B cell (primary cell): ENCODE data around the gene RNF166. TPM values are rescaled to one million over a fixed set of nuclear protein-coding genes. Genes with fewer than 3 reads are reported as not detected.

Source experiments
- ATAC-seq: fragments of 200-7000 bp; cut with Tn5 transposase; one replicate; pipeline ENCODE4 v1.10.0; 2021; ENCODE audit warnings: low read depth, mild to moderate bottlenecking, moderate number of reproducible peaks, moderate library complexity
- CTCF ChIA-PET: fragments of 350-600 bp; sonication (Branson Sonifier 250); formaldehyde crosslinking; loops from one replicate; lab custom pipeline; 2021; ENCODE audit warnings: antibody characterized with exemption, inconsistent platforms; lab: Charles Lee
- POLR2A ChIA-PET: fragments of 350-600 bp; sonication (Branson Sonifier 250); formaldehyde crosslinking; loops from one replicate; lab custom pipeline; 2021; ENCODE audit warnings: antibody characterized with exemption; lab: Charles Lee
- DNase-seq: peaks from one replicate; pipeline ENCODE4 v3.0.0; 2013
- H2AFZ ChIP-seq: 2 replicates; pipeline ENCODE4 v1.6.1; 2012; ENCODE audit warnings: mild to moderate bottlenecking, low read depth, low read length; ENCODE audit not compliant: insufficient read depth, poor library complexity, severe bottlenecking
- H3K27ac ChIP-seq, 2 donors: 1 replicate in 1 of 2; 2 replicates in 1 of 2; pipeline ENCODE4 v1.5.1; 2012 to 2013; ENCODE audit warnings: low read length in 2 of 2, mild to moderate bottlenecking in 2 of 2, moderate library complexity in 1 of 2
- H3K27me3 ChIP-seq, 4 experiments: fragments of 200-600 bp in 1 of 4; sonication (generic) in 1 of 4; replicated peaks in 1 of 4; 1 replicate in 2 of 4; 2 replicates in 2 of 4; pipeline versions ENCODE4 v1.6.1 to v1.7.0; 2013 to 2016; ENCODE audit warnings: low read length in 3 of 4, mild to moderate bottlenecking in 2 of 4, mixed read lengths in 1 of 4, moderate library complexity in 1 of 4; ENCODE audit not compliant: insufficient read depth in 4 of 4, control insufficient read depth in 3 of 4; ENCODE audit errors: control extremely low read depth in 1 of 4
- H3K36me3 ChIP-seq, 2 experiments: replicated peaks in 1 of 2; 1 replicate in 1 of 2; 2 replicates in 1 of 2; pipeline versions ENCODE4 v1.6.1 to v1.7.1; 2013; ENCODE audit warnings: low read length in 1 of 2; ENCODE audit not compliant: insufficient read depth in 2 of 2, control insufficient read depth in 1 of 2; ENCODE audit errors: control extremely low read depth in 1 of 2, extremely low read depth in 1 of 2
- H3K4me1 ChIP-seq, 2 donors: fragments of 200-600 bp in 1 of 2; sonication (generic) in 1 of 2; 1 replicate in 1 of 2; 2 replicates in 1 of 2; pipeline versions ENCODE4 v1.5.1 to v1.6.1; 2013 to 2017; ENCODE audit warnings: low read length in 2 of 2; ENCODE audit not compliant: control insufficient read depth in 2 of 2, insufficient read depth in 2 of 2
- H3K4me2 ChIP-seq: replicated peaks from 2 replicates; pipeline ENCODE3; 2012; ENCODE audit warnings: mild to moderate bottlenecking, low read depth, low read length; ENCODE audit not compliant: poor library complexity, severe bottlenecking
- H3K4me3 ChIP-seq, 5 experiments: fragments of 200-600 bp in 1 of 5; sonication (generic) in 1 of 5; 1 replicate in 3 of 5; 2 replicates in 2 of 5; pipeline versions ENCODE4 v1.5.1 to v1.7.0; 2011 to 2016; ENCODE audit warnings: low read length in 4 of 5, mild to moderate bottlenecking in 4 of 5, low read depth in 2 of 5, control low read depth in 1 of 5, moderate library complexity in 1 of 5; ENCODE audit not compliant: insufficient read depth in 1 of 5; ENCODE audit errors: control extremely low read depth in 1 of 5, extremely low read depth in 1 of 5
- H3K79me2 ChIP-seq: fragments of 200-600 bp; sonication (generic); one replicate; pipeline ENCODE4 v1.6.0; 2016; ENCODE audit warnings: low read length; ENCODE audit not compliant: control insufficient read depth, insufficient read depth
- H3K9ac ChIP-seq: fragments of 200-600 bp; sonication (generic); 2 replicates; pipeline ENCODE4 v1.6.1; 2017; ENCODE audit warnings: mild to moderate bottlenecking, low read length, moderate library complexity
- H3K9me3 ChIP-seq, 3 donors: one replicate each; pipeline versions ENCODE4 v1.6.1 to v1.7.1; 2013; ENCODE audit warnings: low read length in 2 of 3; ENCODE audit not compliant: control insufficient read depth in 2 of 3, insufficient read depth in 1 of 3; ENCODE audit errors: control extremely low read depth in 1 of 3
- H4K20me1 ChIP-seq: 2 replicates; pipeline ENCODE4 v1.6.0; 2012; ENCODE audit warnings: mild to moderate bottlenecking, low read length; ENCODE audit not compliant: insufficient read depth, control insufficient read depth, poor library complexity, severe bottlenecking
- H3K27ac Mint-ChIP-seq: one replicate; pipeline ENCODE4 v1.8.0; 2021; ENCODE audit warnings: mixed read lengths
- H3K27me3 Mint-ChIP-seq: one replicate; pipeline ENCODE4 v1.8.0; 2021; ENCODE audit warnings: mixed read lengths
- H3K4me1 Mint-ChIP-seq: one replicate; pipeline ENCODE4 v1.8.0; 2021; ENCODE audit warnings: mixed read lengths
- H3K4me3 Mint-ChIP-seq: one replicate; pipeline ENCODE4 v1.8.0; 2021; ENCODE audit warnings: mixed read lengths
- H3K9me3 Mint-ChIP-seq: one replicate; pipeline ENCODE4 v1.8.0; 2022; ENCODE audit warnings: mixed read lengths; ENCODE audit not compliant: insufficient read depth
- EZH2 ChIP-seq: IDR thresholded peaks from 2 replicates; pipeline ENCODE4 v1.6.1; 2012; ENCODE audit warnings: borderline replicate concordance, low read depth, mild to moderate bottlenecking, moderate library complexity, low read length; ENCODE audit not compliant: insufficient read depth, poor library complexity, severe bottlenecking
- WGBS: methylation state at CpG from one replicate; pipeline ENCODE4 v1.1.5; 2013; ENCODE audit warnings: missing lambda C conversion rate; ENCODE audit not compliant: insufficient coverage; 5-methylcytosine and 5-hydroxymethylcytosine counted together
- intact Hi-C: fragments of 100-400 bp; cut with micrococcal nuclease; formaldehyde crosslinking; loops from one replicate; pipeline ENCODE4 v1.10.0; 2022
- polyA plus RNA-seq: library from polyadenylated mRNA; depleted of rRNA; stranded (reverse); fragments of >200 nt; gene quantifications from 2 replicates; pipeline ENCODE4 v1.2.3, GENCODE V29; 2012
- total RNA-seq, 2 donors: library from RNA; stranded (reverse); fragments of 120-200 nt in 1 of 2; gene quantifications; 1 replicate in 1 of 2; 2 replicates in 1 of 2; pipeline versions ENCODE4 v1.2.3 to v1.2.4, GENCODE V29; 2013 to 2022
- TF ChIP-seq, protein P1 (sequence below): fragments of 200-600 bp; IDR thresholded peaks from one replicate; pipeline ENCODE4 v1.8.0; 2022; ENCODE audit warnings: antibody characterized with exemption, mild to moderate bottlenecking

RNF166 gene
- total and polyA plus RNA-seq, 2 donors (not counting 1 experiment from before 2014, with no cell fraction given) = 64.1 to 65.0 TPM

DNA sequence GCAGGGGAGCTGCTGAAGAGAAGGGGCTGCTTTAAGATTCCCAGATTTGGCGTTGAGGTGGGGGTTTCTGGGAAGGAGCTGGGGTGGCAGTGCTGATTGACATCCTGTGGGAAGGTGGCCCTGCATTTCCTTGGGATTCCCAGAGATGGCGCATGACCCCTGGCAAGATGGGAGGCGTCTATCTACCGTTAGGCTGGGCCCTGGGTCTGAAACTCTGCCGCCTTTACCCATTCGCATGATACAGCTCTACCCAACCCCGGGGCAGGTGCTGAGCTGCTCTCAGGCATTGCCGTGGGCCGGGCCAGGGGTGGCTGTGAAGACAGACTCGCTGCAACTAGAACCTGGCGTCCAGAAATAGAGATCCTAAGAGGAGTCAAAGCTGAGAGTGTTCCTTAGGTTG lies 33.4 kb downstream of the RNF166 start:
- no peak overlapping the region for H3K27ac ChIP-seq
- ChIA-PET CTCF (interaction anchor here (0.6 kb wide), 1 partner anchor 52 kb away, joined by 3 read pairs; no protein-coding TSS in a partner anchor), POLR2A (no interaction called here)
- 92% methylated on average over 11 of the region's 11 CpGs for WGBS
- H3K4me2 ChIP-seq = no peak overlapping the region
- H3K27me3 Mint-ChIP-seq = no peaks in the 10 kb centered on the region
- H3K36me3 ChIP-seq = peaks cover 0 to 18% of the 10 kb centered on the region in 2 experiments
- DNase-seq (no peak), ATAC-seq (no peak)
- no peaks in the 10 kb centered on the region for H3K27me3 ChIP-seq
- no peak for TF ChIP-seq EZH2
- TF ChIP-seq, protein P1, sequence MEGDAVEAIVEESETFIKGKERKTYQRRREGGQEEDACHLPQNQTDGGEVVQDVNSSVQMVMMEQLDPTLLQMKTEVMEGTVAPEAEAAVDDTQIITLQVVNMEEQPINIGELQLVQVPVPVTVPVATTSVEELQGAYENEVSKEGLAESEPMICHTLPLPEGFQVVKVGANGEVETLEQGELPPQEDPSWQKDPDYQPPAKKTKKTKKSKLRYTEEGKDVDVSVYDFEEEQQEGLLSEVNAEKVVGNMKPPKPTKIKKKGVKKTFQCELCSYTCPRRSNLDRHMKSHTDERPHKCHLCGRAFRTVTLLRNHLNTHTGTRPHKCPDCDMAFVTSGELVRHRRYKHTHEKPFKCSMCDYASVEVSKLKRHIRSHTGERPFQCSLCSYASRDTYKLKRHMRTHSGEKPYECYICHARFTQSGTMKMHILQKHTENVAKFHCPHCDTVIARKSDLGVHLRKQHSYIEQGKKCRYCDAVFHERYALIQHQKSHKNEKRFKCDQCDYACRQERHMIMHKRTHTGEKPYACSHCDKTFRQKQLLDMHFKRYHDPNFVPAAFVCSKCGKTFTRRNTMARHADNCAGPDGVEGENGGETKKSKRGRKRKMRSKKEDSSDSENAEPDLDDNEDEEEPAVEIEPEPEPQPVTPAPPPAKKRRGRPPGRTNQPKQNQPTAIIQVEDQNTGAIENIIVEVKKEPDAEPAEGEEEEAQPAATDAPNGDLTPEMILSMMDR = no peak
- H3K9me3 Mint-ChIP-seq = no peaks in the 10 kb centered on the region
- H3K27ac Mint-ChIP-seq = no peak overlapping the region
- H3K79me2 ChIP-seq = peaks cover 17% of the 10 kb centered on the region
- no peaks in the 10 kb centered on the region for H3K9me3 ChIP-seq
- peaks cover 20% of the 10 kb centered on the region for H4K20me1 ChIP-seq
- H3K4me1 Mint-ChIP-seq = no peaks in the 10 kb centered on the region
- H2AFZ ChIP-seq = no peak overlapping the region
- no peak overlapping the region for H3K9ac ChIP-seq
- H3K4me3 ChIP-seq = no peak overlapping the region
- no peaks in the 10 kb centered on the region for H3K4me1 ChIP-seq
- intact Hi-C loops = no loop called here
- no peak overlapping the region for H3K4me3 Mint-ChIP-seq

DNA sequence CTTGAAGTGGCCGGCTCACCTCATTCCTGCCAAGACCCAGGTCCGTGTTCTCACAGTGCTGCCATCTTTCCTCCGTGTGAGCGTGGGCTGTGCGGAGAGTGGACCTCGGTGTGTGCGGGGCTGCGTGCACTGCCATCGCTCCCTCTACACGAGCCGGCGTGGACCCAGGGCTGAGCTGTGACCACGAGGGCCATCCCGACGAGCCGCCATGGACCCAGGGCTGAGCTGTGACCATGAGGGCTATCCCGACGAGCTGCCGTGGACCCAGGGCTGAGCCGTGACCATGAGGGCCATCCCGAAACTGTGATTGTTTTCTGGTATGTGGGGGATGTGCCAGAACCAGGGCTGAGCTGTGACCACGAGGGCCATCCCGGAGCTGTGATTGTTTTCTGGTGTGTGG lies 34.4 kb downstream of the RNF166 start:
- ATAC-seq (no peak), DNase-seq (no peak)
- Histone ChIP-seq H3K36me3 (peaks cover 0 to 8% of the 10 kb centered on the region in 2 experiments), H3K4me2 (no peak overlapping the region), H3K9ac (no peak overlapping the region), H3K27ac (no peak overlapping the region), H3K9me3 (no peaks in the 10 kb centered on the region), H2AFZ (no peak overlapping the region), H3K27me3 (no peaks in the 10 kb centered on the region), H3K79me2 (peaks cover 14% of the 10 kb centered on the region), H4K20me1 (peaks cover 11% of the 10 kb centered on the region), H3K4me3 (no peak overlapping the region), H3K4me1 (no peaks in the 10 kb centered on the region)
- no peaks in the 10 kb centered on the region for H3K4me1 Mint-ChIP-seq
- 94% methylated on average over 23 of the region's 23 CpGs for WGBS
- no peak overlapping the region for H3K27ac Mint-ChIP-seq
- no peaks in the 10 kb centered on the region for H3K27me3 Mint-ChIP-seq
- H3K4me3 Mint-ChIP-seq = no peak overlapping the region
- H3K9me3 Mint-ChIP-seq = no peaks in the 10 kb centered on the region
- POLR2A ChIA-PET = interaction anchor here (0.7 kb wide), 1 partner anchor 1341 kb away, joined by 4 read pairs; no protein-coding TSS in a partner anchor
- CTCF ChIA-PET = interaction anchor here (1.5 kb wide), 1 partner anchor 19 kb away, joined by 3 read pairs; no protein-coding TSS in a partner anchor
- intact Hi-C loops = no loop called here
- no peak for TF ChIP-seq EZH2
- TF ChIP-seq, protein P1 = no peak
